ENCODE results near the gene PI4KA. TPM values are rescaled to one million over a fixed set of nuclear protein-coding genes. Genes with fewer than 3 reads are reported as not detected.
"Not testable (repeated sequence)": the region's sequence is repeated elsewhere in the genome, so short reads cannot be mapped to it uniquely, and the experiment has no call there.

PI4KA gene
- total RNA-seq, 1 donor from 2014 or later, result 79.1 TPM

GRCh38 chr22:20779014-20779817 lies 79.4 kb downstream of the PI4KA start:
- DNase-seq (ENCODE audit: low spot score), result no peak

DNA sequence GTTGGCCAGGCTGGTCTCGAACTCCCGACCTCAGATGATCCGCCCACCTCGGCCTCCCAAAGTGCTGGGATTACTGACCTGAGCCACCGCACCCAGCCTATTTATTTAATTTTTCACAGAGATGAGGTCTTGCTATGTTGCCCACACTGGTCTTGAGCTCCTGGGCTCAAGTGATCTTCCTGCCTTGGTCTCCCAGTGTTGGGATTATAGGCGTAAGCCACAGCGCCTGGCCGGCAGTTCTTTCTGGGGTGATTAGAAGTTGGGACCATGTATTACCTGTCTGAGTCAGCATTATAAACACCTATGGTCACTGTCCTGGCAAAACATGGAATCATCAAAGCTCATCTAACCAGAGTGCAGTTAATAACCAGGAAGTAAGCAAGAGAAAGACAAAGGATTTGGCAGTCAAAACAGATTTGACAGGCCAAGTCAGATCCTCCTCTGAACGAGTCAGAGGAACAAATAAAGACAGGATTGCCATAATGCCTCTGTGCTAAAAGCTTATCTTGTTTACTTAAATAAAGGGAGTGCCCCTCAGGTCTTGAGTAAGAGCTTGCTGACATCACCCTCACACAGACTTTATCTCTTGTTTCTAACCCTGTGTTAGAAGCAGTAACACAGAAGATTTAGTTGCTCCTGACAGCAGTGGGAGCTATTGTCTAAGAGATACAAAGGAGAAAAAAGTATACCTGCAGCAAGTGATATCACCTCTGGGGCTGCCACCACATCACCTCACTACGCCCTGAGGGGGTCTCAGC lies 81.0 kb downstream of the PI4KA start:
- no peak for DNase-seq (ENCODE audit: low spot score)

DNA sequence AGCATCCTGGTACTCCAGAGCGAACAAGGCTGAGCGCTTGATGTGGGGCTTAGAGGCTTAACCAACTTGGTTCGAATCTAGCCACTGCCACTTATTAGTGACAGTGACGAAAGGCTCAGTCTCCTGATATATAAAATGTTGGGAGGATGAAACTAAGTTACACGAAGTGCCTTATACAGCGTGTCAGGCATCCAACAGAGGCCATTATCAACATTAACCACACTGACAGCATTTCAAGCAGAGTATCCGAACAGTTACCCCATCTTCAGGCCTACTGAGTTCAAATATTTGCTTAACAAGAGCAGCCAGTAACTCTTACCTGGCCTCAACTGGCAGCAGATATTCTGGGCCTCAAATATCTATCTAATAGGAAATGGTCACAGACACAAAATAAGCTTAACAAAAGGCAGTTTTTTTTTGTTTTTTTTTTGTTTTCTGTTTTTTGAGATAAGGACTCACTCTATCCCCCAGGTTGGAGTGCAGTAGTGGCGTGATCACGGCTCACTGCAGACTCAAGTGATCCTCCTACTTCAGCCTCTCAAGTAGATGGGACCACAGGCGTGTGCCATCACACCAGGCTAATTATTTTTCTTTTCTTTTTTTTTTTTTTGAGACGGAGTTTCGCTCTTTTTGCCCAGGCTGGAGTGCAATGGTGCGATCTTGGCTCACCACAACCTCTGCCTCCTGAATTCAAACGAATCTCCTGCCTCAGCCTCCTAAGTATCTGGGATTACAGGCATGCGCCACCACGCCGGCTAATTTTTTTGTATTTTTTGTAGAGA lies 81.8 kb downstream of the PI4KA start:
- DNase-seq (ENCODE audit: low spot score), result no peak

GRCh38 chr22:20775342-20775895 lies 83.2 kb downstream of the PI4KA start:
- DNase-seq (ENCODE audit: low spot score), result no peak

GRCh38 chr22:20774882-20775281 lies 83.7 kb downstream of the PI4KA start:
- no peak for DNase-seq (ENCODE audit: low spot score)

GRCh38 chr22:20773793-20774212 lies 84.8 kb downstream of the PI4KA start, which contains the start of gene SERPIND1:
Gene SERPIND1, plus strand, starts transcription at chr22:20774113. Its CDS starts 5,200 bp downstream, at chr22:20779313.
- no peak for DNase-seq (ENCODE audit: low spot score)

GRCh38 chr22:20771918-20772625 lies 86.5 kb downstream of the PI4KA start:
- DNase-seq (ENCODE audit: low spot score), result no peak

DNA sequence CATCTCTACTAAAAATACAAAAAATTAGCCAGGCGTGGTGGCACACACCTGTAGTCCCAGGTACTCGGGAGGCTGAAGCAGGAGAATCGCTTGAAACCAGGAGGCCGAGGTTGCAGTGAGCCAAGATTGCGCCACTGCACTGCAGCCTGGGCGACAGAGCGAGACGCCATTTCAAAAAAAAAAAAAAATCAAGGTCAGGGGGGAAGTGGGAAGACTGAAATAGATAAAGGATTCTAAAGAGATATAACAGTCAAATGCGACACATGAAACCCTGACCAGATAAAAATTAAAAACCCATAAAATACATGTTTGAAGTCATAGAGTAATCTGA lies 89.2 kb downstream of the PI4KA start:
- not testable (repeated sequence) for DNase-seq (ENCODE audit: low spot score)

DNA sequence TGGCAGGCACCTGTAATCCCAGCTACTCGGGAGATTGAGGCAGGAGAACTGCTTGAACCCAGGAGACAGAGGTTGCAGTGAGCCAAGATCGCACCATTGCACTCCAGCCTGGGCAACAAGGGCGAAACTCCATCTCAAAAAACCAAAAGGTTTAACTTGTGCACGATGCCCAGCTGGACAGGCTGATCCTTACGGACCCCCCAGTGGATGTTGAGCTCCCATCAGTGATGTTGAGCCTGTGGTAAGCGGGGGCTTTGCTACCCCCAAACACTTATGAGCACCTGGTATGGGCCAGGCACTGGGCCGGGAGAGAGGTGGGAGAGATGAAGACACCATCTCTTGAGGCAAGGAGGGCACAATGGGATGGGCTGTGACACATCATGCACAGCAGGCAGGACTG lies 92.1 kb downstream of the PI4KA start:
- DNase-seq (ENCODE audit: low spot score), result no peak

- DNase-seq (ENCODE audit: low spot score), result no peak
Measured at GRCh38 chr22:20765938-20766337, 92.7 kb downstream of the PI4KA start.

- DNase-seq (ENCODE audit: low spot score), result no peak
Measured at GRCh38 chr22:20764729-20765128, 93.9 kb downstream of the PI4KA start.

DNA sequence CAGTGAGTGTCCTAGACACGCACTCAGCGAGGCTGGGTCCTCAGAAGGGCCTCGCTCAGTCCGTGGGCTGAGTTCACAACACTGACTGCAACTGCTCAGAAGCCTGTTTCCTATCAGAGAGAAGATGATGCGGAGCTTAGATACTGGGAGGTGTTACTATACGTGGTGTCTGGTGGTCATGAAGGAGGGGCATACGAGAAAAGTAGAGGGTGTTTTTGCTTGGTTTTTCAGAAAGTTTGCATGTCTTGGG lies 94.2 kb downstream of the PI4KA start:
- no peak for DNase-seq (ENCODE audit: low spot score)

GRCh38 chr22:20763630-20764470 lies 94.8 kb downstream of the PI4KA start:
- no peak for DNase-seq (ENCODE audit: low spot score)

DNA sequence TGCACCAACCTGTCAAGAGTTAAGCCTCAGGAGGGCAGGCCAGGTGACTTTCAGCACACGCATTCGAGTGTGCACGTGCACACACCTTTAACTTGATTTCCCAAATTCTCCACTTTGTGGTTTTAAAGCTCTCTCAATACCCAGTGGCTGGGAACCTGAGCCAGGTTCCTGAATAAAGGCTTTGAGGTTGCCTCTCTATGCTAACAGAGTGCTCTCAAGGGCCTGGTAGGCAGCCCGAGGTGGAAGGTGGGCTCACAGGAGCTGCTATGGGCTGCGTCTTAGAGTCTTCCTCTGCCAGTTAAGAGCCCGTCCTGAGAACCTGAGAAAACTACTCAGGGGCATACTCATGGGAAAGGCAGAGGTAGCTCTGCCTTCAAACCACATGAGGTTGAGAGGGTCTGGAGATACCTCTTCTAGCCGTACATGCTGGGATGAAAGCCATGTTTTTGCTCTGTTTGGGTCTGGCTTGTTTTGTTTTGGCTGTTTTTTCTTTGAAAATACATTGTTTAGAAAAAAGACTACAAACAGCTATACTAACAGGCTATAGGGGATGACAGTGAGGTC lies 96.3 kb downstream of the PI4KA start:
- no peak for DNase-seq (ENCODE audit: low spot score)

GRCh38 chr22:20761536-20761935 lies 97.1 kb downstream of the PI4KA start:
- no peak for DNase-seq (ENCODE audit: low spot score)

GRCh38 chr22:20760084-20760483 lies 98.5 kb downstream of the PI4KA start:
- no peak for DNase-seq (ENCODE audit: low spot score)

GRCh38 chr22:20758688-20759087 lies 99.9 kb downstream of the PI4KA start:
- no peak for DNase-seq (ENCODE audit: low spot score)

DNA sequence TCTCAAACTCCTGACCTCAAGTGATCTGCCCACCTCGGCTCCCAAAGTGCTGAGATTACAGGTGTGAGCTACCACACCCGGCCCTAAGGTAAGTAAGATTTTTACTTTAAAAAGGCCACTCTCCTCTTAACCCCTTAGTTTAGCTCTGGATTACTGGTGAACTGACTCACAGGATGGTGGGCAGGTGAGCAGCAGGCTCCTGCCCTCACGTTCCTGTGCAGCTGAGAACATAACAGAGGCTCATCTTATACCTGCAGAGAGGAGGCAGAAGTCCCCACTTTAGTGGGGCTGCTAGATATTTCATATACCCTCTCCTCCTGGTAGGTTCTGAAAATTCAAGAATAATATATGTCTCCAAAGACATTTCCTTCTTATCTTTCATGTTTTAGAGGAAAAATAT lies 101.8 kb downstream of the PI4KA start:
- no peak for DNase-seq (ENCODE audit: low spot score)

- DNase-seq (ENCODE audit: low spot score), result no peak
Measured at GRCh38 chr22:20752873-20753272, 105.7 kb downstream of the PI4KA start.
